ENCODE data around the gene ZNF519.
"Not testable (repeated sequence)": the region's sequence is repeated elsewhere in the genome, so short reads cannot be mapped to it uniquely, and the experiment has no call there.

Gene ZNF519

DNA sequence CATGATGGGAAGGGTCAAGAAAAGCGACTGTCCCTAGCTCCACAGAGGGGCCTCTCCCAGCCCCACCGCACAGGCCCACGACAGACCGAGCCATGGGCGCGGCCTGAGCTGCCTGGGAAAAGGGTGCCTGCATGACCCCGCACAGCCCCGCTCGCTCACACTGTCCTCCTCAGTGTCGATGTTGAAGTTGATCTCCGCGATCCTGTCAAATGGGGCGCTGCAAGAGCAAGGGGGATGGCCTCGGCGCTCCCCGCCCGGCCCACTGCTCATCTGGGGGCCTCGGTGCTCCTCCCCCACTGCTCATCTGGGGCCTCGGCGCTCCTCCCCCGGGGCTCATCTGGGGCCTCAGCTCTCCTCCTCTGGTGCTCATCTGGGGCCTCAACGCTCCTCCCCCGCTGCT is 14.5 kb upstream of the ZNF519 start:
- DNase-seq = not testable (repeated sequence)

GRCh38 chr18:14145581-14146338 is 13.5 kb upstream of the ZNF519 start:
- DNase-seq = not testable (repeated sequence)

DNA sequence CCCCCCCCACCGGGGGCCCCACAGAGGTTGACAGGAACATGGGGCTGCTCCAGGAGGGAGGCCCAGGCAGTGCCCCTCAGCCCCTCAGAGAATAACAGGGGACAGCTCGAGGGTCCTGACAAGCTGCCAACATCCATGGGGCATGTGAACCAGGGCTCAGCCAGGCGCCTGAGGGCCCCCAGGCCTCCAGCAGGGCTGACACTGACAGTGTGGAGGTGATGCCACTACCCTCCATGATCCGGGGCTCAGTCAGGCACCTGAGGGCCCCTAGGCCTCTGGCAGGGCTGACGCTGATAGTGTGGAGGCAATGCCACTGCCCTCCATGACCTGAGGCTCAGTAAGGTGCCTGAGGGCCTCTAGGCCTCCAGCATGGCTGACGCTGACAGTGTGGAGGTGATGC is 12.8 kb upstream of the ZNF519 start:
- not testable (repeated sequence) for DNase-seq

- no peak for DNase-seq
Observed at GRCh38 chr18:14144628-14144895, 12.3 kb upstream of the ZNF519 start.

DNA sequence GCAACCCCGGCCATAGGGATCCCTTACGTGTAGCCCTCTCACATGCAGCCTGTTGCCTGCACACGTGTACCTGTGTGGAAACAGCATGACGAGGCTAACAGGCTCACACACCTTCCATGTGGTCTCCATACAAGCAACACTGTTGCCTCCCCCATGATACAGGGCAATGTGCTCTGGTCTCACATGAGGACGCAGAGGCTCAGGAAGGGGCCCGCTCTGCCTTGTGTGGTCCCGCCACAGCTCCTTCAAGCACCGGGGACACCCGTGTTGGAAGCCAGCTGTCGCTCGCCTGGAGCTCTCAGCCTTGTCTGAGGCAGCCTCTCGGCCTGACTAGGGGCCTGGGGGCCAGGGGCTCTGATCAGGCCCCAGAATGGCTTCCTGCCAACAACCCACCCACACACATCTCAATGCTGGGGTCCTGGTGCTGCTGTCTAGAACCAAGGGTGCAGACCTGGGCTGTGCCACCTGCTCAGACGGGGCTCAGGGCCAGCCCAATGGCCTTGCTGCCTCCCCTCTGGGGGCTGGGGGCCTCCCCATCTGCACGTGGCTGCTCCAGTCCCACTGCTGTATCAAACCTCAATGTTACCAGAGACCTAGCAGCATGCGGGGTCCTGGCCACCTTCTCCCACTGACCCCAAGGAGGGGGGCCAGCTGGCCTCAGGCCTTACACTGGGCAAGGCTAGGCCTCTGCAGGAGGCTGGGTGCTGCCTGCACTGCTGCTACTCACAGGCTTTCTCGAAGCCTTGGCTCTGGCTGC is 11.8 kb upstream of the ZNF519 start:
- not testable (repeated sequence) for DNase-seq

DNA sequence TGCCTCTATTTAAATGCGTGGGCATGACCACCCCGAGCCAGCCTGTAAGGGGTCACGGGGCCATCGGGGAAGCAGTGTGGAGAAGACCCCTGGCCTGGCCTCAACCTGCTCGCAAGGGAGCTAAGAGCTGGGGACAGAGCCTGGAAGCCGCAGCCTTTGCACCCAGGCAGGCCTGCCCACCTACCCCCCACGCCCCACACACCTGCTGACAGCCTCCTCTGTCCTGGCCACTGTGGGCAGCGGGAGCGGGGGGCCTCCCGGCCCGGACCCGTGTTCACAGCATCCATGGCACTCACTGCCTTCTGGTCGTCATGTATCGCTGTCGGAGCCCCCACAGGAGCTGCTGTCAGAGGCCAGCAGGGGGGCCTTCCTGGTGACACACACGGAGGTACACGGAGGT is 11.2 kb upstream of the ZNF519 start:
- not testable (repeated sequence) for DNase-seq

DNA sequence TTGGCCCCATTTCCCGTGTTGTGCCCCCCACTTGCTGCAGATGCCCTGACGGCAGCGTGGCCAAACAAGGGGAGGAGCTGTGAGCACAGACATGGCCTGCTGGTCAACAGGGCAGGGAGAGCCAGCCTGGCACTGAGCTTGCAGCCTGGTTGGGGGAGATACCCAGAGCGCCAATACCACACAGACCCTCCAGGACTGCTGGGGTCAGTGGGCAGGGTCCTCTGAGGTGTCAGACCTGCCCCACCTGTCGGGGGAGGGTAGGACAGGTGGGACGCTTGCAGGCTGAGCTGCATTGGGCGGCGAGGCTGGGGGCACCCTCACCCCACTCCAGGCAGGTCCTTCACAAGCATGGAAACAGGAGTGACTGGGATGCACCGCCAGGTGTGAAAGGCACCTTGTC is 9.9 kb upstream of the ZNF519 start:
- DNase-seq = not testable (repeated sequence)

DNA sequence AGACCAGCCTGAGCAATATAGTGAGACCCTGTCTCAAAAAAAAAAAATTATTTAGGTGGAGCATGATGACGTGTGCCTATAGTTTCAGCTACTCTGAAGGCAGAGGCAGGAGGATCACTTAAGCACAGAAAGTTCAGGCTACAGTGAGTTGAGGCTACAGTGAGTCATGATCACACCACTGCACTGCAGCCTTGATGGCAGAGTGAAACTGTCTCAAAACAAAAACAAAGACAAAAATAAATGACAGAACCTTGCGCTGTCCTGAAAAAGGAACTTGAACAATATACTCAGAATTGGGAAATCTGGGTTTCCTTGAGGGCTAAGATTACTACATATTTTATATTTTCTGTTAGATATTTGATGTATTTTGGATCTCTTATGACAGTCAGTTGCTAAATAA is 7.3 kb upstream of the ZNF519 start:
- DNase-seq = not testable (repeated sequence)

GRCh38 chr18:14137971-14138370 is 5.7 kb upstream of the ZNF519 start:
- not testable (repeated sequence) for DNase-seq

DNA sequence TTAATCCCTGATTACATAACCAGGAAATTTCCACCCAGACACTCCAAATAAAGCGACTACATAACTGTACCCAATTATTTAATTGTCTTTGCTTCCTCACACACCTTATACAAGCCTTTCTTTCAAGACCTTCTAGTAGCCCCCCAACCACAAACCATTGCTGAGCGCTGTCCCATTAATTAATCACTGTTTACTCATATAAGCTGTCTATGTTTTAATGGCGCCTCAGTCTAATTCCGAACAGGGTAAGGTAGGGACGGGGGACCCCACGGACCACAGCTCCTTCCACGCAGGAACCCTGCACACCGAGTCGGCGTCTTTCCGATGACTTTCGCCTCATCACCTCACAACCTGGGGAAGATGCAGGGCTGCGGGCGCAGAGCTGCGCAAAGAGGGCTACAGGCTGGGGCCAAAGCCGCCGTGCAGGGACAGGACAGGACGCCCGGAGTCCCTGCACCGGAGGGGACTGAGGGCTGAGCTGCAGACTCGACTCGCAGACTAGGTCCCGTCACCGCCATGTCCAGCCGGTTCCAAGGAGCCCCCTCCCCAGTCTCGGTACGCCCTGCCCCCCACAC is 452 bp downstream of the ZNF519 start:
- peak; percentile 32 for DNase-seq

DNA sequence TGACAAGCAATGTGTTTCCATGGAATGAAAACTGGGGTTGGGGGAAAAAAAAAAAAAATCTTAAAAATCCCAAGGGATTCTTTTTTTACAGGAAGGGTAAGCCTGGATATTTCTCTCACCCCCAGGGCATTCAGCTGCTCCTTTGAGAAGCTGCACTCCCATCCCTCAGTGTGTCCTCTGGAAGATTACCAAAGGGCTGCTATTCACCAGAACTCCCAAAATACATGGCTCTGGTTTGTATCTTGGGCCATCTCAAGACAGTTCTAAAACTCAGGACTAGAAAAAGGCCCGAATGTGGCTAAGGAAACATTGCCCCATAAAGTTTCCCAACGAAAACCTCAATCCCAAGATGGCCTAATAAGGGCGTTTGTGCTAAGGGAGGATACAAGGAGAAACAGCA is 1.4 kb downstream of the ZNF519 start:
- DNase-seq = not testable (repeated sequence)

DNA sequence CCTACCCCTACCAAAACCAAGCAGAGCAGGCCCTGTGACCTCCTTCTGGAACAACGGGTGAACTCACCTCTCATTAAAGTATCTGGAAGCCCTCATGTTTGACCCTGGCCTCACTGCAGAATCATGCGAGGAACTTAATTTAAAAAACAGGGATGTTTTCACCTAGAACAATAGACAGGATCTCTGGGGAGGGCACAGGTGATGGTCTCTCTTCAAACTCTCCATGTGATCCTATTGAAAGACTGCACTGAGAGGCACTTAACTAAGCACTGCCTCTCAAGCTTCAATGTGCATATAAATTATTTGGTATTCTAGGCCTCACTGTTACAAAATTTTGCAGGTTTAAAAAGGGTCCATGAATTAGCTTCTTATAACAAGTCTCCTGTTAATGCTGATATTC is 7.5 kb downstream of the ZNF519 start:
- DNase-seq = no peak

- DNase-seq = no peak
Observed at GRCh38 chr18:14122097-14122496, 10.1 kb downstream of the ZNF519 start.

GRCh38 chr18:14120926-14121325 is 11.3 kb downstream of the ZNF519 start:
- DNase-seq = no peak

GRCh38 chr18:14117606-14118005 is 14.6 kb downstream of the ZNF519 start:
- DNase-seq = no peak

- no peak for DNase-seq
Observed at GRCh38 chr18:14106906-14107305, 25.3 kb downstream of the ZNF519 start.

GRCh38 chr18:14104906-14105748 is 27.1 kb downstream of the ZNF519 start:
- no peak for DNase-seq

DNA sequence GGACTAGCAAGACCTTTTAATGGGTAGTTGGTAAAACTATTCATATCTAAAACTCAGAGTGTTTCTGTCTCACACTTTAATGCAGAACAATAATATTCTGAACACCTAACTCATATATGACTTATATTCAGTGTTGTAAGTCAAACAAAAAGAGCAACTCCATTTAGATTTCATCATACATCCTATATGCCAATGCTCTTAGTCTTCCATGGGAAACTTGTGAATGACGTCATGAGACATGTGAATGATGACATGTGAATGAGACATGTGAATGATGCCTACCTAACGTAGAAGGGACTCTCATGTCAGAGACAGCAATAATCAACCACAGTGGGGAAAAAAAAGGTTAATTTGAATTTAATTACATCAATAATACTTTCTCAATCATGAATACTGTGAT is 28.0 kb downstream of the ZNF519 start:
- no peak for DNase-seq

- no peak for DNase-seq
Observed at GRCh38 chr18:14100503-14101286, 31.5 kb downstream of the ZNF519 start.

DNA sequence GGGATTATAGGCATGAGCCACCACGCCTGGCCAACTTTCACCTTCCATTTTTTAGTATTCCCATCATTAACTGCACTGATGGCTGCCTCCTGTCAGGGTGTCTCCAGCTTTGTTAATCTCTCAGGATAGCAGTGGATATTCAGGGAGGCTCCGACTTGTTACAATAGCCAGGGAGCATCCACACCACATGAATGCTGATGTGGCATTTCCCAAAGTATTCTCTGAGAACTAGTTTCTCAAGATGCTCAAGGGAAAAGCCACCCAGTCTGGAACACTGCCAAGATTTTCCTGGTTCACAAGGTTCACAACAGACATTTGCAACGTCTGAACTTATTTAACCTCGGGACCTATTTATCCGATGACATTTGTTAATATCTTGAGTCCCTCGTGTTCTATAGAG is 33.8 kb downstream of the ZNF519 start:
- no peak for DNase-seq

- no peak for DNase-seq
Observed at GRCh38 chr18:14097761-14098160, 34.5 kb downstream of the ZNF519 start.

- no peak for DNase-seq
Observed at GRCh38 chr18:14093307-14093915, 38.8 kb downstream of the ZNF519 start.
